OCI-LY7 (cell line): ENCODE data around the gene CFHR3.
"Not testable (repeated sequence)": the region's sequence is repeated elsewhere in the genome, so short reads cannot be mapped to it uniquely, and the experiment has no call there.

Experiments used
- EZH2phosphoT487 ChIP-seq: fragments of 200-600 bp; sonication (generic); IDR thresholded peaks from 2 replicates; pipeline ENCODE4 v1.6.1; 2018; ENCODE audit warnings: low read depth, borderline replicate concordance, mild to moderate bottlenecking, mixed run types, antibody characterized with exemption, low read length, moderate library complexity, mixed read lengths
- TF ChIP-seq, protein P1 (sequence below): fragments of 200-600 bp; sonication (generic); conservative IDR thresholded peaks from 2 replicates; pipeline ENCODE4 v1.5.1; 2014; ENCODE audit warnings: mild to moderate bottlenecking, antibody characterized with exemption, low read length, moderate library complexity, mixed read lengths

DNA sequence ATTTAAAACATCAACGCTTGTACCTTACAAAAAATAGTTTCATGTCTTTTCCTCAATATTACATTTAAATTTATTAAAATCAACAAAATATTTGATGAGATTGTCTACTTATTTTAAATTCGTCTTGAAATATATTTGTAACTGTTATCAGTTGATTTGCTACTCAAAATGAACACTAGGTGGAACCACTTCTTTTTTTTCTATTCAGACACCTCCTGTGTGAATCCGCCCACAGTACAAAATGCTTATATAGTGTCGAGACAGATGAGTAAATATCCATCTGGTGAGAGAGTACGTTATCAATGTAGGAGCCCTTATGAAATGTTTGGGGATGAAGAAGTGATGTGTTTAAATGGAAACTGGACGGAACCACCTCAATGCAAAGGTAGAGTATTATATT is 31.4 kb upstream of the CFHR3 start:
- TF ChIP-seq, protein P1, sequence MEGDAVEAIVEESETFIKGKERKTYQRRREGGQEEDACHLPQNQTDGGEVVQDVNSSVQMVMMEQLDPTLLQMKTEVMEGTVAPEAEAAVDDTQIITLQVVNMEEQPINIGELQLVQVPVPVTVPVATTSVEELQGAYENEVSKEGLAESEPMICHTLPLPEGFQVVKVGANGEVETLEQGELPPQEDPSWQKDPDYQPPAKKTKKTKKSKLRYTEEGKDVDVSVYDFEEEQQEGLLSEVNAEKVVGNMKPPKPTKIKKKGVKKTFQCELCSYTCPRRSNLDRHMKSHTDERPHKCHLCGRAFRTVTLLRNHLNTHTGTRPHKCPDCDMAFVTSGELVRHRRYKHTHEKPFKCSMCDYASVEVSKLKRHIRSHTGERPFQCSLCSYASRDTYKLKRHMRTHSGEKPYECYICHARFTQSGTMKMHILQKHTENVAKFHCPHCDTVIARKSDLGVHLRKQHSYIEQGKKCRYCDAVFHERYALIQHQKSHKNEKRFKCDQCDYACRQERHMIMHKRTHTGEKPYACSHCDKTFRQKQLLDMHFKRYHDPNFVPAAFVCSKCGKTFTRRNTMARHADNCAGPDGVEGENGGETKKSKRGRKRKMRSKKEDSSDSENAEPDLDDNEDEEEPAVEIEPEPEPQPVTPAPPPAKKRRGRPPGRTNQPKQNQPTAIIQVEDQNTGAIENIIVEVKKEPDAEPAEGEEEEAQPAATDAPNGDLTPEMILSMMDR = peak; percentile 68
- not testable (repeated sequence) for TF ChIP-seq EZH2phosphoT487
